Lower leg skin (tissue), 4 donors: ENCODE measurements around the gene PHLPP1. TPM values are rescaled to one million over a fixed set of nuclear protein-coding genes. Genes with fewer than 3 reads are reported as not detected.

Experiments
- DNase-seq, 2 donors: peaks; one replicate each; pipeline ENCODE4 v3.0.0-alpha.2; 2019; ENCODE audit warnings: low spot score in 2 of 2
- H3K4me3 ChIP-seq: fragments of 200-600 bp; sonication (generic); 2 replicates; pipeline ENCODE4 v1.5.1; 2017; ENCODE audit warnings: mild to moderate bottlenecking, low read depth; ENCODE audit not compliant: poor library complexity, severe bottlenecking
- POLR2A ChIP-seq, 2 donors: fragments of 450-650 bp; IDR thresholded peaks; one replicate each; pipeline ENCODE4 v1.6.1; 2016 to 2017; ENCODE audit warnings: antibody characterized with exemption in 2 of 2, mild to moderate bottlenecking in 1 of 2, moderate library complexity in 1 of 2
- WGBS, 2 donors: methylation state at CpG; one replicate each; pipeline ENCODE4 v1.1.5; 2018; 5-methylcytosine and 5-hydroxymethylcytosine counted together
- intact Hi-C: fragments of 100-400 bp; cut with DNase I; formaldehyde crosslinking; loops from one replicate; pipeline ENCODE4 v1.15.0; 2023; ENCODE audit warnings: low total_unique reads
- total RNA-seq, 4 donors: library from RNA; depleted of rRNA; stranded (reverse); fragments of >200 nt; gene quantifications; one replicate each; pipeline ENCODE4 v1.1.0, GENCODE V29; 2016
- TF ChIP-seq, protein P1 (sequence below), 3 donors: fragments of 450-650 bp; IDR thresholded peaks; one replicate each; pipeline ENCODE4 v1.5.1; 2016; ENCODE audit warnings: antibody characterized with exemption in 3 of 3, mild to moderate bottlenecking in 3 of 3, moderate library complexity in 2 of 3

Gene PHLPP1
- total RNA-seq, 4 donors from 2014 or later = 27.3 to 38.5 (median 33.1) TPM

DNA sequence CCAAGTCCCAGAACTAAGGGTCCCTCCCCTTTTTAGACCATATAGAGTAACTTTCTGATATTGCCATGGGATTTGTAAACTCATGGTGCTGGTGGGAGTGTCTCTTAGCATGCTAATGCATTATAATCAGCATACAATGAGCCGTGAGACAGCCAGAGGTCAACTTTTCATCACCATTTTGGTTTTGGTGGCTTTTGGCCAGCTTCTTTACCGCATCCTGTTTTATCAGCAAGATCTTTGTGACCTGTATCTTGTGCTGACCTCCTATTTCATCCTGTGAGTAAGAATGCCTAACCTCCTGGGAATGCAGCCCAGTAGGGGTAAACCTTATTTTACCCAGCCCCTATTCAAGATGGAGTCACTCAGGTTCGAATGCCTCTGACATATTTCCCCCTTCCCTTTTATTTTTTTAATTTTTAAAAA, 148.2 kb downstream of the PHLPP1 start:
- TF ChIP-seq, protein P1, sequence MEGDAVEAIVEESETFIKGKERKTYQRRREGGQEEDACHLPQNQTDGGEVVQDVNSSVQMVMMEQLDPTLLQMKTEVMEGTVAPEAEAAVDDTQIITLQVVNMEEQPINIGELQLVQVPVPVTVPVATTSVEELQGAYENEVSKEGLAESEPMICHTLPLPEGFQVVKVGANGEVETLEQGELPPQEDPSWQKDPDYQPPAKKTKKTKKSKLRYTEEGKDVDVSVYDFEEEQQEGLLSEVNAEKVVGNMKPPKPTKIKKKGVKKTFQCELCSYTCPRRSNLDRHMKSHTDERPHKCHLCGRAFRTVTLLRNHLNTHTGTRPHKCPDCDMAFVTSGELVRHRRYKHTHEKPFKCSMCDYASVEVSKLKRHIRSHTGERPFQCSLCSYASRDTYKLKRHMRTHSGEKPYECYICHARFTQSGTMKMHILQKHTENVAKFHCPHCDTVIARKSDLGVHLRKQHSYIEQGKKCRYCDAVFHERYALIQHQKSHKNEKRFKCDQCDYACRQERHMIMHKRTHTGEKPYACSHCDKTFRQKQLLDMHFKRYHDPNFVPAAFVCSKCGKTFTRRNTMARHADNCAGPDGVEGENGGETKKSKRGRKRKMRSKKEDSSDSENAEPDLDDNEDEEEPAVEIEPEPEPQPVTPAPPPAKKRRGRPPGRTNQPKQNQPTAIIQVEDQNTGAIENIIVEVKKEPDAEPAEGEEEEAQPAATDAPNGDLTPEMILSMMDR (IDR thresholded peaks at IDR 0.05) = no peak
- TF ChIP-seq POLR2A (IDR thresholded peaks at IDR 0.05) = no peak
- 77 to 86% methylated on average over 3 of the region's 3 CpGs for WGBS, 2 donors
- no peak for DNase-seq
- intact Hi-C loops = no loop called here
- H3K4me3 ChIP-seq = no peak overlapping the region

DNA sequence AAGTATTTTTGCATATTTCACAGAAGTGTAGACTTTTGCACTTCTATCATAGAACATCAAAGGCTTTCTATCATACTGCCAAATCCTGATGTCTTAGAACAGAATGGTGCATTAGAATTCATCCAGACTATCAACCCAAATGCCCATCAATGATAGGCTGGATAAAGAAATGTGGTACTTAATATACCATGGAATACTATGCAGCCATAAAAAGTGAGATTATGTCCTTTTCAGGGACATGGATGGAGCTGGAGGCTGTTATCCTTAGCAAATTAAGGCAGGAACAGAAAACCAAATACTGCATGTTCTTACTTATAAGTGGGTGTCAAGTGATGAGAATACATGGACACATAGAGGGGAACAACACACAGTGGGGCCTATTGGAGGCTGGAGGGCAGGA, 150.2 kb downstream of the PHLPP1 start:
- TF ChIP-seq, protein P1 (IDR thresholded peaks at IDR 0.05) = no peak
- no peak for TF ChIP-seq POLR2A (IDR thresholded peaks at IDR 0.05)
- H3K4me3 ChIP-seq = no peak overlapping the region
- intact Hi-C loops = no loop called here
- DNase-seq = no peak

DNA sequence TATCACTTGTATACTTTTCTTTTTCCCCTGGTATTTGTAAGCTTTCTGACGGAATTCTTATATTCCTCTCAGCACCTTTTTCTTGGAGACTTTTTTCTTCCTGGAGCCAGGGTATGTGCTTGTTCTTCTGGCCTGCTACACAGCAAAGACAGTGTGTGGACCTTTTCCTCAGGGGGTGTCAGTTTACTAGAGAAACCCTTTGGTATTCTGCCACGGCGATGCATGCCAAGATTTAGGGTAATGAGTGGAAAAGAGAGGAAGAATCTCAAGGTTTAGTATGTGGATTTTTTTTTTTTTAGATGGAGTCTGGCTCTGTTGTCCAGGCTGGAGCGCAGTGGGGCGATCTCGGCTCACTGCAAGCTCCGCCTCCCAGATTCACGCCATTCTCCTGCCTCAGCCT, 152.2 kb downstream of the PHLPP1 start:
- H3K4me3 ChIP-seq = no peak overlapping the region
- TF ChIP-seq, protein P1 (IDR thresholded peaks at IDR 0.05) = no peak
- no peak for TF ChIP-seq POLR2A (IDR thresholded peaks at IDR 0.05)
- intact Hi-C loops = no loop called here
- DNase-seq = no peak
- WGBS, 2 donors = 93 to 96% methylated on average over 8 of the region's 8 CpGs

DNA sequence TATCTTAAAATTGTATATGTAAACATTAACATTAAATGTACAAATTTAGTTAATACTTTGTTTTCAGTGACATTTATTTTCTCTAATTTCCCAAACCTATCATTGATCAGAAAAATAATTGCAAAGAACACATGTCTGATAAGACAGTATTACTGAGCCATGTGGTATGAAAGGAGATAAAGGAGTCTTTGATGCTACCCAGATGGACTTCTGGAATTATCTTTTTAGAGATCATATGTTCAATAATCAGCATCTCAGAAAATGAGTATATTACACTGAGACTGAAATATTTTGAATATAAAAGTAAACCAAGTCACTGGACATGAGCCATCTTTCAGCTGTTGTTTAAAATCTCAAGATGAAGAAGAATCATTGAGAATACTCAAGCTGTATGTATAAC, 153.3 kb downstream of the PHLPP1 start:
- DNase-seq = no peak
- intact Hi-C loops = no loop called here
- TF ChIP-seq POLR2A (IDR thresholded peaks at IDR 0.05) = no peak
- TF ChIP-seq, protein P1 (IDR thresholded peaks at IDR 0.05) = no peak
- no peak overlapping the region for H3K4me3 ChIP-seq

DNA sequence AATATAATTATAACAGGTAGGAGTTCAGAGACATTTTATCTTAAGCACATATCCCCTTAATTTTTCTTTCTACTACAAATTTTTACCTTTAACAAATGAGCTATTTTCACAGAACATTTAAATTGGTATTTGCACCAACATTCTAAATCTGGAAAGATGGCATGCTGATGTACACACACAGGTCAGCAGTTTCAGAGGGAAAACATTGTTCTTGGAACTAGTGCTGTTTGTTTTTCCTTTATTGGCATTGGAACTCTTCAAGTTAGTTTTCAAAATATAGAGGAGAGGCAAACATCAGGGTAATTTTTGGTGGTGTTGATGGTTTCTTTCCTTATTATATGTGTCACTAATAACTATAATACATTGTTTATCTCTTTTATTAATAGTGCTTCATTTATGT, 155.3 kb downstream of the PHLPP1 start:
- DNase-seq = no peak
- no peak overlapping the region for H3K4me3 ChIP-seq
- intact Hi-C loops = no loop called here
- no peak for TF ChIP-seq POLR2A (IDR thresholded peaks at IDR 0.05)
- TF ChIP-seq, protein P1 (IDR thresholded peaks at IDR 0.05) = no peak

DNA sequence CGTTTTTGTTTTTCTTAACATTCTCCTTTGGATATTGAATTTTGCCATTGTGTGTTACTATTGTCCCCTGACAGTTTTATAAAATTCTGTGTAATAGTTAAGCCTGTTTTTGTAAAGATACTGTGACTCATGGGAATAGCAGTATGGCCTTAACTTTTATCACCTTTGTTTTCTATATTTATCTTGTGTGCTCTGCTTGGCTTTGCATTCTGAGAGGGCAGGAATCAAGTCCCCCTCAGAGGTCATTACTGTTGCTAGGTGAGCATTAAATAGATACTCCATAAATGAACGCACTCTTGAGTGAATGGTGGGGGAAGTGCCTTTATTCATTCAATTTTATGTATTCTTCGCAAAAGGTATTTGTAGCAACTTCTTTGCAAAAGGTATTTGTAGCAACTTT, 160.0 kb downstream of the PHLPP1 start:
- no peak for TF ChIP-seq POLR2A (IDR thresholded peaks at IDR 0.05)
- TF ChIP-seq, protein P1 (IDR thresholded peaks at IDR 0.05) = no peak
- no peak overlapping the region for H3K4me3 ChIP-seq
- no peak for DNase-seq
- intact Hi-C loops = no loop called here
- 90% methylated on average over 3 of the region's 3 CpGs for WGBS, 2 donors
